Small intestine (tissue), 7 donors: ENCODE results near the gene DENND1A. TPM values are rescaled to one million over a fixed set of nuclear protein-coding genes. Genes with fewer than 3 reads are reported as not detected.

ENCODE experiments used
- DNase-seq, 2 donors: peaks; one replicate each; pipeline versions ENCODE4 v3.0.0 to v3.0.0-alpha.2; 2013
- FAIRE-seq: peaks from 2 replicates; lab custom pipeline; 2012; peaks lifted over from hg19 to GRCh38; lab: Jason Lieb, UNC
- H3K27ac ChIP-seq, 3 donors: one replicate each; pipeline ENCODE4 v1.5.1; 2013; ENCODE audit warnings: low read length in 2 of 3, mild to moderate bottlenecking in 2 of 3, control low read depth in 1 of 3, inconsistent platforms in 1 of 3, low read depth in 1 of 3, moderate library complexity in 1 of 3
- H3K27me3 ChIP-seq, 3 donors: one replicate each; pipeline ENCODE4 v1.6.1; 2013; ENCODE audit warnings: low read length in 3 of 3, inconsistent platforms in 1 of 3; ENCODE audit not compliant: control insufficient read depth in 3 of 3, insufficient read depth in 3 of 3
- H3K36me3 ChIP-seq, 3 donors: one replicate each; pipeline ENCODE4 v1.6.1; 2013; ENCODE audit warnings: low read length in 3 of 3, inconsistent platforms in 1 of 3, low read depth in 1 of 3, mild to moderate bottlenecking in 1 of 3, moderate library complexity in 1 of 3; ENCODE audit not compliant: control insufficient read depth in 3 of 3, insufficient read depth in 2 of 3
- H3K4me1 ChIP-seq, 3 donors: one replicate each; pipeline ENCODE4 v1.6.1; 2013; ENCODE audit warnings: low read length in 2 of 3, inconsistent platforms in 1 of 3, low read depth in 1 of 3, mild to moderate bottlenecking in 1 of 3, moderate library complexity in 1 of 3; ENCODE audit not compliant: control insufficient read depth in 3 of 3, insufficient read depth in 2 of 3
- H3K4me3 ChIP-seq, 3 donors: one replicate each; pipeline ENCODE4 v1.5.1; 2013; ENCODE audit warnings: low read length in 3 of 3, control low read depth in 1 of 3, inconsistent platforms in 1 of 3, low read depth in 1 of 3, mild to moderate bottlenecking in 1 of 3, moderate library complexity in 1 of 3
- H3K9me3 ChIP-seq, 2 donors: one replicate each; pipeline ENCODE4 v1.6.1; 2013; ENCODE audit warnings: low read depth in 1 of 2, low read length in 1 of 2; ENCODE audit not compliant: control insufficient read depth in 2 of 2, insufficient read depth in 1 of 2
- WGBS, 3 donors: extraction: QIAGEN DNeasy Blood & Tissue Kit; methylation state at CpG; one replicate each; pipeline ENCODE4 v1.1.7; 2013; 5-methylcytosine and 5-hydroxymethylcytosine counted together
- polyA plus RNA-seq, 4 donors: library from polyadenylated mRNA; stranded (reverse) in 3 of 4; unstranded in 1 of 4; fragments of 200-250 nt in 3 of 4; fragments of 120-200 nt in 1 of 4; gene quantifications; one replicate each; pipeline versions ENCODE4 v1.2.1 to v1.2.3, GENCODE V29; 2013
- donor health status: healthy with polysubstance abuse.
- donor health status: control.
- donor health status: control.
- donor health status: Bipolar disorder and iron deficiency.
- donor health status: healthy.

Gene DENND1A
- polyA plus RNA-seq, 4 donors: 11.5 to 43.4 (median 20.0) TPM

GRCh38 chr9:123424552-123425225 is 505.2 kb downstream of the DENND1A start:
- H3K4me3 ChIP-seq: no peak overlapping the region
- H3K27ac ChIP-seq: no peak overlapping the region
- peaks cover 6 to 74% (median 16%) of the 10 kb centered on the region in 3 donors for H3K36me3 ChIP-seq
- no peak for FAIRE-seq
- no peaks in the 10 kb centered on the region for H3K4me1 ChIP-seq
- H3K9me3 ChIP-seq: peaks cover 0 to 4% of the 10 kb centered on the region in 2 donors
- no peak for DNase-seq
- 85 to 91% (median 90%) methylated on average over 6 of the region's 6 CpGs for WGBS, 3 donors
- no peaks in the 10 kb centered on the region for H3K27me3 ChIP-seq

GRCh38 chr9:123424131-123424530 is 505.8 kb downstream of the DENND1A start:
- H3K36me3 ChIP-seq: peaks cover 6 to 77% (median 16%) of the 10 kb centered on the region in 3 donors
- WGBS, 3 donors: 92 to 93% (median 93%) methylated on average over 5 of the region's 5 CpGs

GRCh38 chr9:123423311-123423640 is 506.6 kb downstream of the DENND1A start:
- Histone ChIP-seq H3K9me3 (no peaks in the 10 kb centered on the region), H3K4me1 (no peaks in the 10 kb centered on the region), H3K27me3 (no peaks in the 10 kb centered on the region), H3K4me3 (no peak overlapping the region), H3K27ac (no peak overlapping the region), H3K36me3 (peaks cover 6 to 84% (median 16%) of the 10 kb centered on the region in 3 donors)
- FAIRE-seq (no peak), DNase-seq (no peak)
- WGBS, 3 donors: 90 to 96% (median 94%) methylated on average over 8 of the region's 8 CpGs

More at GRCh38 chr9:123424131-123424530, 505.8 kb downstream of the DENND1A start:
- H3K9me3 ChIP-seq: peaks cover 0 to 2% of the 10 kb centered on the region in 2 donors
- H3K27me3 ChIP-seq: no peaks in the 10 kb centered on the region
- FAIRE-seq: no peak
- H3K4me3 ChIP-seq: no peak overlapping the region
- no peak for DNase-seq
- no peak overlapping the region for H3K27ac ChIP-seq
- no peaks in the 10 kb centered on the region for H3K4me1 ChIP-seq

- peaks cover 6 to 86% (median 16%) of the 10 kb centered on the region in 3 donors for H3K36me3 ChIP-seq
- no peak for DNase-seq
- no peak for FAIRE-seq
- WGBS, 3 donors: 89 to 95% (median 94%) methylated on average over 21 of the region's 21 CpGs
- no peak overlapping the region for H3K27ac ChIP-seq
- no peak overlapping the region for H3K4me3 ChIP-seq
- no peaks in the 10 kb centered on the region for H3K27me3 ChIP-seq
- no peaks in the 10 kb centered on the region for H3K9me3 ChIP-seq
- no peaks in the 10 kb centered on the region for H3K4me1 ChIP-seq
Measured at GRCh38 chr9:123422635-123423310, 507.2 kb downstream of the DENND1A start.

- Histone ChIP-seq H3K9me3 (no peaks in the 10 kb centered on the region), H3K27me3 (no peaks in the 10 kb centered on the region), H3K36me3 (peaks cover 6 to 80% (median 10%) of the 10 kb centered on the region in 3 donors), H3K27ac (no peak overlapping the region), H3K4me3 (no peak overlapping the region), H3K4me1 (no peaks in the 10 kb centered on the region)
- FAIRE-seq: no peak
- WGBS, 3 donors: 89 to 92% (median 92%) methylated on average over 8 of the region's 8 CpGs
- DNase-seq: no peak
Measured at GRCh38 chr9:123421801-123422455, 508.0 kb downstream of the DENND1A start.

GRCh38 chr9:123421186-123421585 is 508.7 kb downstream of the DENND1A start:
- Histone ChIP-seq H3K4me1 (no peaks in the 10 kb centered on the region), H3K36me3 (peaks cover 6 to 76% (median 8%) of the 10 kb centered on the region in 3 donors), H3K27ac (no peak overlapping the region), H3K9me3 (no peaks in the 10 kb centered on the region), H3K4me3 (no peak overlapping the region), H3K27me3 (no peaks in the 10 kb centered on the region)
- DNase-seq (no peak), FAIRE-seq (no peak)
- WGBS, 3 donors: 92 to 96% (median 95%) methylated on average over 13 of the region's 13 CpGs

GRCh38 chr9:123420592-123421111 is 509.3 kb downstream of the DENND1A start:
- Histone ChIP-seq H3K4me1 (no peaks in the 10 kb centered on the region), H3K4me3 (no peak overlapping the region), H3K27me3 (no peaks in the 10 kb centered on the region), H3K36me3 (peaks cover 5 to 76% (median 6%) of the 10 kb centered on the region in 3 donors), H3K27ac (no peak overlapping the region), H3K9me3 (no peaks in the 10 kb centered on the region)
- 77 to 88% (median 80%) methylated on average over 9 to 17 of the region's 17 CpGs for WGBS, 3 donors
- no peak for FAIRE-seq
- DNase-seq: no peak
